ENCODE data around the gene ESRP2.

The ESRP2 gene

DNA sequence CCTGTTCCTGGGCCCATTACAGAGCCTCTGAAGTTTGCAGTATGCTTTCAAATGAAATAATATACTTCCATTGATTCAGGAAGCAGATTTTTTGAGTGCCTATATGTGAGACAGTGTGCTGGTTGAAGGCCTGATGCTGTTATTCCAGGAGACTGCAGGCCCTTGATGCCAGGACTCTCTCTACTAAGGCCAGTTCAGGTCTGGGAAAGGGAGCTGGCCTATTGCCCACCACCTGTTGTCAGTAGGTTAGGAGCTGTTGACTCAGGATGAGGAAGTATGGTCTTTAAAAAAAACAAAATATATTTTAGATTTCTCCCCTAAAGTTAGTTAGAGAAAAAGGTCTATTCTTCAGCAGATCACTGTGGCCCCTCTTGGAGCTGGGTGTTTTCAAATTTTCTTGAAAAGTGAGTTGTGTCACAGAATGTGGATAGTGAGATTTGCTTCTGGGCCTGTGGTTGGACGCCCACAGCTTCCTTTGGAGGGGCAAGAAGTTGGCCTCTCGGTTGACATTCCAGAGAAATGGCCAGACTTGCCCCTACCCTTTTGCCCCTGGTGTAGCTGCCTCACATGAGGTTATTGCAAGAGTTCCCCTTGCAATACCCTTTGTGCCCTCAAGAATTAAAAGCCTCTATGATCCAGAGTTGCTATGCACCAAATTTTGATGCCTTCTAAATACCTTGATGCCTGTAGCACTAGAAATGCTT is 7.9 kb downstream of the ESRP2 start:
- Histone ChIP-seq H3K9me2 (replicated peaks; ENCODE audit: low read depth, low read length) (no peaks in the 10 kb centered on the region), H3K79me2 (ENCODE audit: insufficient read depth, low read length) (0 out of 2 replicates have a peak, but pooled peaks cover 2% of the 10 kb centered on the region), H3K4me1 (ENCODE audit: insufficient read depth, low read length, poor library complexity, severe bottlenecking) (peaks cover 5% of the 10 kb centered on the region), H3F3A (ENCODE audit: low read depth) (no peaks in the 10 kb centered on the region), H4K20me1 (ENCODE audit: insufficient read depth, low read length, poor library complexity, severe bottlenecking) (peaks cover 24% of the 10 kb centered on the region), H3K27me3 (ENCODE audit: insufficient read depth, low read length, poor library complexity, severe bottlenecking) (no peaks in the 10 kb centered on the region), H3K4me2 (ENCODE audit: low read depth, low read length, poor library complexity, severe bottlenecking) (no peak overlapping the region), H3K4me3 (ENCODE audit: low read length, poor library complexity, severe bottlenecking) (no peak overlapping the region), H3K9me3 (ENCODE audit: insufficient read depth, low read depth, low read length) (no peaks in the 10 kb centered on the region), H2AFZ (ENCODE audit: low read length) (no peak overlapping the region), H3K36me3 (ENCODE audit: insufficient read depth, low read length) (peaks cover 76% of the 10 kb centered on the region; the same call in 1 of the 2 replicates), H3K9ac (ENCODE audit: low read depth, low read length, poor library complexity, severe bottlenecking) (no peak overlapping the region)
- TF ChIP-seq, protein P1, sequence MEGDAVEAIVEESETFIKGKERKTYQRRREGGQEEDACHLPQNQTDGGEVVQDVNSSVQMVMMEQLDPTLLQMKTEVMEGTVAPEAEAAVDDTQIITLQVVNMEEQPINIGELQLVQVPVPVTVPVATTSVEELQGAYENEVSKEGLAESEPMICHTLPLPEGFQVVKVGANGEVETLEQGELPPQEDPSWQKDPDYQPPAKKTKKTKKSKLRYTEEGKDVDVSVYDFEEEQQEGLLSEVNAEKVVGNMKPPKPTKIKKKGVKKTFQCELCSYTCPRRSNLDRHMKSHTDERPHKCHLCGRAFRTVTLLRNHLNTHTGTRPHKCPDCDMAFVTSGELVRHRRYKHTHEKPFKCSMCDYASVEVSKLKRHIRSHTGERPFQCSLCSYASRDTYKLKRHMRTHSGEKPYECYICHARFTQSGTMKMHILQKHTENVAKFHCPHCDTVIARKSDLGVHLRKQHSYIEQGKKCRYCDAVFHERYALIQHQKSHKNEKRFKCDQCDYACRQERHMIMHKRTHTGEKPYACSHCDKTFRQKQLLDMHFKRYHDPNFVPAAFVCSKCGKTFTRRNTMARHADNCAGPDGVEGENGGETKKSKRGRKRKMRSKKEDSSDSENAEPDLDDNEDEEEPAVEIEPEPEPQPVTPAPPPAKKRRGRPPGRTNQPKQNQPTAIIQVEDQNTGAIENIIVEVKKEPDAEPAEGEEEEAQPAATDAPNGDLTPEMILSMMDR (conservative IDR thresholded peaks at IDR 0.05; ENCODE audit: low read length): no peak

DNA sequence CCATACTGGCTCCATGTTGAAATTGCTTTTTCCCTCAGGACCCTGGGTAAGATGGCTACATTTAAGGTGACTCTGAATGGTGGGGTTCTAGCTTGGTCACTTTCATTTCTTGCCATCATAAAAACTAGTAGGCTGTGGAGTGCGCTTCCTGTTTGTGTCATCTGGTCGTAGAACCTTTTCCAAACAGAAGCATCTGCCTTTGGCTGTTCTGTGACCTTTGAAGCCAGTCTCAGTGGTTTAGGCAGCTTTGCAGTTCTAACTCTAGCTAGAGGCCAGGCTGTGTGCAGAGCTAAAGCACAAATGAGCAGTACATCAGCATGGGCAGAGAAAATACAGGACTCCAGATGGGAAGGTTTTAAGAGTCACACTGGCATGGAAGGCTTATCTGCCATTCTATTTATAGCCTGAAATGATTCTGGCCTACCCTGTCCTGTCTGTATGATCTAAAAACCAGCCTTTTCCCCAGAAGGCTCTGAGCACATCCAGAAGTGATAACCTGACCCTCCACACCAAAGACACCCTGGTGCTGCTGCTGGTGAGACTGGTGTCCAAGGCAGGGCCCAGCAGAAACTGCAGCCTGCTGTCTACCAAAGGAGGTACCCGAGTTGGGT is 8.6 kb downstream of the ESRP2 start:
- peaks cover 24% of the 10 kb centered on the region for H4K20me1 ChIP-seq (ENCODE audit: insufficient read depth, low read length, poor library complexity, severe bottlenecking)
- peaks cover 78% of the 10 kb centered on the region; the same call in 1 of the 2 replicates for H3K36me3 ChIP-seq (ENCODE audit: insufficient read depth, low read length)
- 0 out of 2 replicates have a peak, but pooled peaks cover 2% of the 10 kb centered on the region for H3K79me2 ChIP-seq (ENCODE audit: insufficient read depth, low read length)
- H3K4me2 ChIP-seq (ENCODE audit: low read depth, low read length, poor library complexity, severe bottlenecking): no peak overlapping the region
- H3K9me2 ChIP-seq (replicated peaks; ENCODE audit: low read depth, low read length): no peaks in the 10 kb centered on the region
- H3K4me1 ChIP-seq (ENCODE audit: insufficient read depth, low read length, poor library complexity, severe bottlenecking): peaks cover 5% of the 10 kb centered on the region
- no peaks in the 10 kb centered on the region for H3K27me3 ChIP-seq (ENCODE audit: insufficient read depth, low read length, poor library complexity, severe bottlenecking)
- H2AFZ ChIP-seq (ENCODE audit: low read length): no peak overlapping the region
- H3K9ac ChIP-seq (ENCODE audit: low read depth, low read length, poor library complexity, severe bottlenecking): no peak overlapping the region
- H3K9me3 ChIP-seq (ENCODE audit: insufficient read depth, low read depth, low read length): no peaks in the 10 kb centered on the region
- H3K4me3 ChIP-seq (ENCODE audit: low read length, poor library complexity, severe bottlenecking): no peak overlapping the region
- no peaks in the 10 kb centered on the region for H3F3A ChIP-seq (ENCODE audit: low read depth)
- TF ChIP-seq, protein P1 (conservative IDR thresholded peaks at IDR 0.05; ENCODE audit: low read length): no peak
- no peak for TF ChIP-seq EZH2phosphoT487 (IDR thresholded peaks at IDR 0.05; ENCODE audit: borderline replicate concordance)

DNA sequence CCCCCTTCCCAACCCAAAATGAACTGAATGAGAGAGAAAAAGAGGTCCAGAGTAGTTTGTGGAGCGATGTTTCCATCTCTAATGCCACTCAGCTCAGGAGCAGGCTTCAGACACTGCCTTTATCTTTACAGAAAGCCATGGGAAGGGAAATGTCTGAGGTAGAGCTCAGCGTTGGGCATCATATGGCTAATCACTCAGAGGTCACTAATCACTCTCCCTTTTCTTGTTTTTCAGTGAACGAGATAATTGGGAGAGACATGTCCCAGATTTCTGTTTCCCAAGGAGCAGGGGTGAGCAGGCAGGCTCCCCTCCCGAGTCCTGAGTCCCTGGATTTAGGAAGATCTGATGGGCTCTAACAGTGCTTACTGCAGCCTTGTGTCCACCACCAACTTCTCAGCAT is 9.8 kb downstream of the ESRP2 start:
- no peak overlapping the region for H2AFZ ChIP-seq (ENCODE audit: low read length)
- H4K20me1 ChIP-seq (ENCODE audit: insufficient read depth, low read length, poor library complexity, severe bottlenecking): peaks cover 24% of the 10 kb centered on the region
- H3K4me1 ChIP-seq (ENCODE audit: insufficient read depth, low read length, poor library complexity, severe bottlenecking): peaks cover 5% of the 10 kb centered on the region
- no peaks in the 10 kb centered on the region for H3K27me3 ChIP-seq (ENCODE audit: insufficient read depth, low read length, poor library complexity, severe bottlenecking)
- H3K4me2 ChIP-seq (ENCODE audit: low read depth, low read length, poor library complexity, severe bottlenecking): no peak overlapping the region
- no peak overlapping the region for H3K9ac ChIP-seq (ENCODE audit: low read depth, low read length, poor library complexity, severe bottlenecking)
- TF ChIP-seq, protein P1 (conservative IDR thresholded peaks at IDR 0.05; ENCODE audit: low read length): no peak
- no peak for TF ChIP-seq EZH2phosphoT487 (IDR thresholded peaks at IDR 0.05; ENCODE audit: borderline replicate concordance)
- no peaks in the 10 kb centered on the region for H3F3A ChIP-seq (ENCODE audit: low read depth)
- H3K4me3 ChIP-seq (ENCODE audit: low read length, poor library complexity, severe bottlenecking): no peak overlapping the region
- H3K9me2 ChIP-seq (replicated peaks; ENCODE audit: low read depth, low read length): no peaks in the 10 kb centered on the region
- 0 out of 2 replicates have a peak, but pooled peaks cover 5% of the 10 kb centered on the region for H3K79me2 ChIP-seq (ENCODE audit: insufficient read depth, low read length)
- H3K36me3 ChIP-seq (ENCODE audit: insufficient read depth, low read length): peaks cover 76% of the 10 kb centered on the region; the same call in 1 of the 2 replicates
- H3K9me3 ChIP-seq (ENCODE audit: insufficient read depth, low read depth, low read length): no peaks in the 10 kb centered on the region
